Measurements from ENCODE around the gene PIEZO1.

Gene PIEZO1

DNA sequence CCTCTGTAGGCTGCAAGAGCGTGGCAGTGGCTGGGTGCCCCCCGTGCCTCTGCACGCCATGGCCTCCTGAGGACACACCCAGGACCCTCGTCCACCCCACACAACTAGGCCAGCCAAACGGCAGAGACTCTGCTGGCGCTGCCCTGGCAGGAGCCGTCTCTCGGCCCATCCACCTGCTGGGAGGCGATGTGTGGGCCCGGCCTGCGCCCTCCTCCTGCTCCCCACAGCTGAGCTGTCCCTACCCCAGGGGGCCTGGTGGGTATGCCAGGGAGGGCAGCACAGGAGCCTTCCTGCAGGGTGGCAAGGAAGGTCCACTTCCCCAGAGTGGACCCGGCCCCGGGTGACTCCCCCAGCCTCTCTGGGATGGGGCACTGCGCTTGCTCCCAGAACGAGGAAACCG is 85.8 kb downstream of the PIEZO1 start:
- no peak for DNase-seq

DNA sequence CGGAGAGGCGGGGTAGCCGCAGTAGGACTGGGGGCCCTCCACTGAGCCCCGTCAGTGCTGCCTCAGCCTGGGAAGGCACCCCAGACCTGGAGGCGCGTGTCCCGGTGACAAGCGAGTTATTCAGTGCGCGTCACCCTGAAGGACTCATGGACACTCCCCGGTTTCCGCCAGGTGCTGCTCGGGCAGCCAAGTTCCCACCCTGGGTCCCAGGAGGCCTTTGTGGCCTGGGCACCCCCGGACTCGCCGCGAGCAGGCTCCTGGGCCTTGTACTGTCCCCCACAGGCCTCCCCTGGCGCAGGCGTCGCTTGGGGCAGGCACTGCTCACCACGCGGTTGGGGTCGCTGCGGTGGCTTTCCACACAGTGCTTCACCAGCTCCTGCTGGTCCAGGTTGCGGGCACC is 86.4 kb downstream of the PIEZO1 start:
- DNase-seq = no peak

DNA sequence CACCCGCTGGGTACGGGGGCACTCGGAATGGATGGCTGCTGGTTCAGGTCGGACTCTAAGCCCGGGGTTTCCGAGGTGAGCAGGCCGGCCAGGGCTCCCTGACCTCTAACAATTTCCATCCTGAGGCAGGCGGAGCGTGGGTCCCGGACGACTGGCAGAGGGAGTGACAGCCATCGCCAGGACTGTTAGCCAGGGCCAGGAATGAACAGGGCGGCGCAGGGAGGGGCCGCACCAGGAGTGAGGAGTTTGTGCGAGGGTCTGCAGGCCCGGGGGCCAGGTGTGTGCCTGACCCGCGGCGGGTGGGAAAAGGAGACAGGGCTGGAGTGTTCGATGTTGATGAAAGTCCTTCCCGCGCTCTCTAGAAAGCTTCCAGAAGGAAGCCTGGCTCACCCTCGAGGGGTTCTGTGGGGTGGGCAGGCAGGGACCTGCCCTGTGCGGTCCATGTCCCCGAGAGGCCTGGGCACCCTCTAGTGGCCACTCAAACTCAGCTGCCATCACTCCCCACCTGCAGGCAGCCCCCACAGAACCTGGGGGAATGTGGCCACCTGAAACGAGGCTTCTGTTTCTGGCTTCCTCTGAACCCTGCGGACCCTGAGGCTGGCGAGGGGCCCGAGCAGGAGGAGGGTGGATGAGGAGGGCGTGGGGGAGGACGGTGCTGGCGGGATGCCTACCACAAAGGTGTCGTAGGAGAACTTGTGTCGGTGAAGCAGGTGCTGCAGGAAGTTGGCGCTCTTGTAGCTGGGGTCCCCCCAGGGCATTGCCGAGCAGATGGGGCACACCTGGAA is 87.0 kb downstream of the PIEZO1 start:
- no peak for DNase-seq

DNA sequence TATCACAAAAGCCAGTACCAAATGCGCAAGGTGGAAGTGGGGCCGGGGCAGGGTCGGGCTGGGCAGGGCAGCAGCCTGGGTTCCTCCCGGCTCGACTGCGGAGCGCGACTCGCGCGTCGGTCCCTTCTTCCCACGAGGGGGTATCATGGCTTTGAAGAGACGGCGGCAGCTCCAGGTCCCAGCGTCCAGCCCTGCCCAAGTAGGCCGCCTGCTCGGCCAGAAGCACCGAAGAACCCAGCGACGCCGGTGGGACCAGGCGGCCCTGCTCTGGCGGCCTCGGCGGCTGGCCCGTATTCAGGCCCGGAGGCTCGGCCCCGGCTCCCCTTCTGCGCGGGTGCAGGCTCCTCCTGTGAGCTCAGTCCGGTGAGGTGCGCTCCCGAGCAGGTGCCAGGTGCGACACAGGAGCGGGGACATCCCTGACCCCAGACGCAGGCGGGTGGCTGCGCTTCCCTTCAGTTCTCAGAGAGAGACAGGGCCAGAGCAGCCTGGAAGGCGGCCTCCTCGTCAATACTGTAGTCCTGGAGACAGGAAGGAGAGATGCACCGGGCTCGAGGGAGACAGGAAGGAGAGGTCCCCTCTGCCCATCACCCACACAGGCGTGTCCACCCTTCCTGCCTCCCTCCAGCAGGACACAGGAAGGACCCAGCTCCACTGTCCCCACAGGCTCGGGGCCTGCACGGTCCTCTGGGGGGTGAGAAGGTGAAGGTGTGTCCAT is 87.7 kb downstream of the PIEZO1 start:
- no peak for DNase-seq

DNA sequence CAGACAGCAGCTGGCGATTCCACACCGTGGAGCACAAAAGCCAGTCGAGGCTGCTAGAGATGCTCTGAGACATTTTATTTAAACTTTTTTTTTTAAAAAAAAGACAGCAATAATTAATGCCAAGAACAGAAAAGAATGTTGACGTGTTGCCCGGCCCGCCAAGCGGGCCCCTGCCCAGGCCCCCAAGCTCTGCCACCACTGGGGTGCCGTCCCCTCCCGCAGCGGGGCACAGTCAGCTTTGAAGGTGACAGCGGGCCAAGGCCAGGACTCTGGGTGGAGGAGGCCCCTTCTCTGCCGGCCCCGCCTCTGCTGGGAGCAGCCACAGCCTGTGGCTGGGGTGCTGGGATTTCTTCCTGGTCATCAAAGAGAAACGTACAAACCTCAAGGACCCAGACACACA is 88.6 kb downstream of the PIEZO1 start:
- no peak for DNase-seq

DNA sequence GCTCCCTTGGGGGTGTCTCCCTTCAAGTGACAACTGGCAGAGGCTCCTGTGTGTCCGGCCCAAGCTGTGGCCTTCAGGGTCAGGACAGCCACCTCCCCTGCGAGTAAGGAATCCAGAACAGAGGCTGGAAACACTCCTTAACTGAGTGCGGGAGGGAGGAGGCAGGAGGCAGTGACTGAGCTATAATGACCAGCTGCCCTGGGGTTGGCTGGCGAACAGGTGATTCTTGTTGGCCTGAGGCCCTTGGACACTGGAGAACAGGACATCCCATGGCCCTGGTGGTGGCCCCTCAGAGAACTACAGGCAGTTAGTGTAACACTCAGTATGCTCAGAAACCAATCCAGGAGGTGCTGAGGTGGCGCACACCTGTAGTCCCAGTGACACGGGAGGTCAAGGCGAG is 89.3 kb downstream of the PIEZO1 start:
- no peak for DNase-seq

DNA sequence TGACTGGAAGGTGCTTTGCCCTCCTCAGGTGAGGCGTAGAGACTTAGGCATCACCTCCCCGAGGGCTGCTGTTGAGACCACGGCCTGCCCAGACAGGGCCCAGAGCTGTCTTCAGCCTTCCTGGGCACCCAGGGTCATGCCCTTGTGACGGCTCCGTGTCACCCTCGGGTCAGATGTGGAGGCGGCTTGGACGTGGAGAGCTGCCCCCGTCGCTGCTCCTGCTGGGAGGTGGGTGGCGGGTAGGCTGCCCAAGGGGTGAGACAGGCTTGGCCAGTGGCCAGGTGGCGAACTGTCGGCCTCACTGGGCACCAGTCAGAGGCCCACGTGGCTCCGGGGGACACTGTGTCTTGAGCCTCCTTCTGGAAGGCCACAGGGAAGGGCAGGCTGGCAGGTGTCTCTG is 89.8 kb downstream of the PIEZO1 start:
- DNase-seq = no peak

DNA sequence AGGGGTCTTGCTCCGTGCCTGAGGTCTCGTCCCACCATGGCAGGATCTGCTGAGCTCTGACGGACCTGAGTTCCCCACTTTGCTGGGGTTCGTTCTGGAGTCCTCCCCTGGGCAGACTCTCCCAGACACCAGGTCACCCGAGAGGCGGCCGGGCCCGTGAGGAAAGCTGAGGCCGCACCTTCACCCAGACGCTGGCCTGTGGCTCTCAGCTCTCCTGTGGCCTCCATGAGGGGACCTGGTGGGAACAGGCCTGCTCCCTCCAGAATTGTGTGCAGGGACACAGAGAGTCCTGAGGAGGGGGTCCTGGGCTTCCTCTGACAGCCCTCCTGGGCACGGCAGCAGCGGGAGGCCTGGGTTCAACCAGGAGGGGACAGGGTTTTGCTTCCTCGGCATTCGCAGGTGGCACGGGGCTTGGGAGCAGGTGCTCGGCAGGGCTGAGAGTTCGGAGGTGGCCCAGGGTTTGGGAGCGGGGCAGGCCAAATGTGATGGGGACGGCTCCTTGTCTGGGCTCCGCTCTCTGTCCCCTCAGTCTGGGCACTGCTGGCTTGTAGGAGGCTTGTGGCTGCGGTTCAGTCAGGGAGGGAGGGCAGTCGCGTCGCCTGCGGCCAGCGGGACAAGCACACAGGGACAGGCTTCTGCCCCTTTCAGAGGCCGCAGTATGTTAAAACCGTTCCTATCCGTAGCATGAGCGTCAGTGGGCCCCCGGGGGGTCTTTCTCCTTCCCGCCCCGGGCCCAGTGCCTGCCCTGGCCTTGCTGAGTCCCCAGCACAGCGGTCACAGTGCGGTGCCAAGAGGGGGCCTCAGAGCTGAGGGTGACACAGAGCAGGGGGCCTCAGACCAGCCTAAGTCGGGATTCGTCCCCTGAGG is 90.6 kb downstream of the PIEZO1 start:
- no peak for DNase-seq

DNA sequence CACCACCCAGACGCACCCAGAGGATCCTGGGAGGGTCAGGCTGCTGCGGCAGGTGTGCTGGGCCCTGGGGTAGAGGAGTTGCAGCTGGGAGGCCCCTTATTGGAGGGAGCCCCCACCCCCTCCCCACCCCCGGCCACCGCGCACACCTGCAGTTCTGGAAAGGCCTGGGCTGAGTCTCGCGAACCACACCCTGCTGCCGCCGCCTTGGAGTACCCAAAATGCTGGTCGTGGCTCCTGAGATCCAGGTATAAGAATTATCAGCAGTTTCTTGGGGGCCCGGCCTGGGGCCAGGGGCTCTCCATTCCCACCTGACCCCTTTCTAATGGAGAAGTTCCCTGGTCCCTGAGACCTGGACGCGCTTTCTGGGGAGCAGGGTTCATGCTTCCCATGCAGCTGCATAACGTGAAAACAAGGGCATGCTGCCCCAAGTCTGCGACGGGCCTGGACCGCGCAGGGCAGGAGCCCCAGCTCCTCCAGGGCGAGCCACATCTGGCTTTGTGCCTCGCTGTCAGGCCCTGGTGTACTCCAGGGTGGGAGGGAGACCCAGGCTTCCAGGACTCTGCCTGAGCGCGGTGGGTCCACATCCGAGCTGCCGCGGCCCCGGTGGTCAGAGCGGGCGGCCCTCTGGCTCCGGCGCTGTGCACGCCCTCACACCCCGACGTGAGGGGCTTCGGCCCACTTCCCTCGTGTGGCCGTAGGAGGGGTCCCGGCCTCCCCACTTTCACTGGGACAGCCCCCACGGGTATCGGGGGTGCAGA is 91.4 kb downstream of the PIEZO1 start:
- DNase-seq = no peak

DNA sequence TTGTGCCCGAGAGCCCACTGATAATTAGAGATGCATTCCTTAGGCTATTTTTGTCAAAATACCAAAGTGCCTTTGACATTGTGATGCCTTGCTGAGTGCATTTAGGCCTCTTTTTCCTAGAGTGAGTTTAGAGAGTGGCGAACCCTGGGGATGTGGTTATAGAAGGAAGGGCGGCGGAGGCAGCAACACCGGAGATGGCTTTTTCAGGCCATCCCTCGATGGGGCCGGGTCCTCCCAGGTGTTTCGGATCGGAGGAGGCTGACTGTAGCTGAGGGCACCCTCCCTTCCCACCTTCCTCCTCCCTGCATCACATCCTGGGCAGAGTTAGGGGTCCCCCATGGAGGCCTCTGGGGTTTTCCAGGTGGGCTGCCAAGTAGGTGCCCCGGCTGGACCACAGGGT is 92.2 kb downstream of the PIEZO1 start:
- no peak for DNase-seq

DNA sequence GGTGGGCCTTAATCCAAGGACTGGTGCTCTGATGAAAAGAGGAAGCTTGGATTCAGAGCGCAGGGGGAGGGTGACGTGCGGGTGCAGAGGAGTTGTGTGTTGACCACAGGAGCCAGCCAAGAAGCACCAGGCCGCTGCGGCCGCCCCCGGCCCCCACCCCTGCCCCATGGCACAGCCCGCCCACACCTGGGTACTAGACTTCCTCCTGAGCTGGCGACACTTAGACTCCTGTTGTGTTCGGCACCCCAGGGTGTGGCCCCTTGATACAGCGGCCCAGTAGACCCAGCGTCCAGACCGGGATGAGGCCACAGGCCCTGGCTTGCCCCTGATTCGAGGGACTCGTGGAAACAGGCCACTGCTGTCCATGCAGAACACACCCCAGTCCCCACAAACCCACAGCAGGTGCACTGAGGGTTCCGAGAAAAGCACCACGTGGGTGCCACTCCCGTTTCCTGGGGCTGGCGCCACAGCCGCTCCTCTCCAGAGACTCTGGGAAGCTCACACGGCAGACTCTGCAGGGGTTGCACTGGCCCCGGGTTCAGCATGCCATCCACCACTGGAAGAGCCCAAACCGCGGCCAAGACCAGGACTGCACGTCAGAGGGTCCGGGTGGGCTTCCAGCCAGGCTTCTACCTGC is 93.0 kb downstream of the PIEZO1 start:
- no peak for DNase-seq

DNA sequence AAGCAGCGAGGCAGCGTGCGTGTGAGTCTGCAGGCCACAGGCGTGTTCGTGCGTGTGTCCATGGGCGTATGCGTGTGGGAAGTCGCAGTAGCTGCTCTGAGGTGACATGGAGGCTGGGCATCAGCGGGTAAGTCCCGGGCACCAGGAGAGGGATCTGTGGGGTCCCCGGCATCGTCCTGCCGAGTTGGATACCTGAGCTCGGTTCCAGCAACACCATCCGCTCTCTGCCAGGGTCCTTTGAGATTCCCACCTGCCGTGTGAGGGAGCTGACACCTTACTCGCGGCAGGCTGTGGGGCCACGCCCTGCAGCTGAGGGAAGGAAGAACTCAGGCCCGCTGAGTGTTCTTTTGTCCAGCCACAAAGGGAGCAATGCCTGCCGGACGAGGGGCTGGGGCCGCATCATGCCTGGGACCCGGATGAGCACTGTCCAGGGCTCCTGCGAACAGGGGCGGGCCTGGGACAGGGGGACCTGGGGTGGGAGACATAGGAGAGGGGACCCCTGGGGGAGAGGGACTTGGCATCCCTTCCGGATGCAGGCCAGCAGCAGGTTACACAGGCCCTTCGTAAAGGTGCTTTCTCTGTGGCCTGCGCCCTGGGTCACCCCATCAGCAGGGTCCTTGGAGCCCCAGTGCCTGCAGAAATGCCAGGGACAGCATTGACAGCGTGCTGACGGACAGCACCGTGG is 93.7 kb downstream of the PIEZO1 start:
- no peak for DNase-seq

DNA sequence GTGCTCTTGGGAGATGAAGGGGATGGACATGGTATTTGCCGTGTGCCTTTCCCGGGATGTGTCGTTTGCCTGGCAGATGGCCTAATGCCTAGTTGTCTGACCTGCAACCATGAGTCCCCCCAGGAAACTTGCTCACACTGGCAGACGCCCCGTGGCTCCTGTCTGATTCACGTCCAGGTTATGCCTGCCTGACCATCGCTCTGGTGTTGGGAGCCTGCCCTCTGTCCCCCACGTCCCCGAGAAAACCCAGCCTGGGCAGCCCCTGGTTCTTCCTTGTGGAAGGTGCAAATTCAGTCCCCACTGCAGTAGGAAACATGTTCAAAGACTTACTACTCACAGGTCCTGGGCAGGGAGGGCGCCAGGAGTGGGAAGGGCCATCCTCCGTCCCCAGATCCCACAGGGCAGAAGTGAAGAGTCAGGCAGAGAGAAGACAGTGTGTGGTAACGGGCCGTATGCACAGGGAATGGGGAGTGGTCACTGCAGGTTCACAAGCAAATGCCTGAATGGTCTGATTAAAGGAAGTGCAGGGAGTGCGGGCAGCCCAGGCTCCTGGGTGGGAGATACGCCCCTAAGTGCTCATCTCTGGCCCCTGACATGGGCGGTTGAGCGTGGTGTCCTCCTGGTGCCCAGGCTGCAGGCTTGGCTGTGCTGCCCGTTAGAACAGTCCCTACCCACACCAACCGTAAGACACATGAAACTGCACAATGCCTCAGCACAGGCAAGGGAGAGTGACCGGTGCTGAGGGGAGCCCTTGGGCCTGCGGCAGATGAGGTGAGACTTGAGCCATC is 94.5 kb downstream of the PIEZO1 start:
- DNase-seq = no peak

DNA sequence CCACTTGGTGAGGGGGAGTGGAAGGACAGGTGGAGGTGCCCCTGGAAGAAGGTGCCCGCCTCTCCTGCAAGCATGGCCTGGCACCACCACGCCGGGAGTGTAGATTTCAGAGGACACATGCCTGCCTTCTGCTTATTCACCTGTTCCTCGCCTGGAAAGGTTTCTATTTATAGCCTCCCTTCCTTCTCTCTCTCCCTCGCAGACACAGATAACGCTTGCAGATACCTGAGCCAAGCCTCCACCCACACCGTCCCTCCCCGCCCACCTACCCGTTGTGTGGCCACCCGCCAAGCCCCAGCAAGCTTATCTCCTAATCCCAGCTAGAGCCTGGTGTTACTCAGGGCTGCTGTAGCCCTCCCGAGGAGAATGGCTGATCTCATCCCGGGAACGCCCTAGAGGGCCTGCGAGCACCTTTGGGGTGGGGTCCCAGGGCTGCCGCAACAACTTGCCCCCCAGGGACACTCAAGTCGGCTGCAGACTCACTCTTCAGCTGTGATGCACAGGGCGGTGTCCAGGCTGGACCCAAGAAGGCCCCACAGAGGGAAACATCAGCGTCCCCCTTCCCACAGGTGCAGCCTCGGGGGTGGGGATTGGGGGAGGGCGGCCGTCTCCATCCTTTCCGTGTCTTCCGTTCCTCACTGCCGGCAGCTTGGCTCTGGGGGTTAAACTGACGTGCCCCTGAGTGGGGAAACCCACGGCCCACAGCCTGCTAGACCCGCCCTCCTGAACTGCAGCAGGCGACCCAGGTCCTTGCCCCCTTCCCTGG is 96.8 kb downstream of the PIEZO1 start:
- DNase-seq = peak; percentile 44

DNA sequence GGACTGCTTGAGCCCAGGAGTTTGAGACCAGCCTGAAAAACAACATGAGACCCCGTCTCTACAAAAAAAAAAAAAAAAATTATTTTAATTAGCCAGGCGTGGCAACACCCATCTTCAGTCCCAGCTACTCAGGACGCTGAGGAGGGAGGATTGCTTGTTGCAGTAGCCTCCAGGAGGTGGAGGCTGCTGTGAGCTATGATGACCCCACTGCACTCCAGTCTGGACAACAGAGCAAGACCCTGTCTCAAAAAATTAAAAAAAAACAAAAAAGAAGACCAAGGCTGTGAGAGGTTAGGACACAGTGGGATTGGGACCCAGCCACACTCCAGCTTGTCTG is 97.4 kb downstream of the PIEZO1 start:
- DNase-seq = no peak

DNA sequence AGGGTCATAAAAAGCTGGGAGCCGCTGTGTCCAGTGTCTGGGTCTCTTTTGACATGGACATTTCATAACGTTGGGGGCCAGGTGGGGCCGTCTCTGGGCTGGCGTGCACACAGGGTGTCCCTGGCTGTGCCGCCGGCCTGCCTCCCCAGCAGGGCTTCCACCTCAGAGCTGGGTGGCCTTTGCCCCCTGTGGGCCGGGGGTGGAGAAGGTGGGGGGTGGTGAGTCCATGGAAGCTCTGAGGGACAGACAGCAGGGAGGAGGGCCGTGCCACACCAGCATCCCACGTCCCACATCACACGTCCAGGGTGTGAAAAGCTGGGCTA is 97.8 kb downstream of the PIEZO1 start:
- no peak for DNase-seq

DNA sequence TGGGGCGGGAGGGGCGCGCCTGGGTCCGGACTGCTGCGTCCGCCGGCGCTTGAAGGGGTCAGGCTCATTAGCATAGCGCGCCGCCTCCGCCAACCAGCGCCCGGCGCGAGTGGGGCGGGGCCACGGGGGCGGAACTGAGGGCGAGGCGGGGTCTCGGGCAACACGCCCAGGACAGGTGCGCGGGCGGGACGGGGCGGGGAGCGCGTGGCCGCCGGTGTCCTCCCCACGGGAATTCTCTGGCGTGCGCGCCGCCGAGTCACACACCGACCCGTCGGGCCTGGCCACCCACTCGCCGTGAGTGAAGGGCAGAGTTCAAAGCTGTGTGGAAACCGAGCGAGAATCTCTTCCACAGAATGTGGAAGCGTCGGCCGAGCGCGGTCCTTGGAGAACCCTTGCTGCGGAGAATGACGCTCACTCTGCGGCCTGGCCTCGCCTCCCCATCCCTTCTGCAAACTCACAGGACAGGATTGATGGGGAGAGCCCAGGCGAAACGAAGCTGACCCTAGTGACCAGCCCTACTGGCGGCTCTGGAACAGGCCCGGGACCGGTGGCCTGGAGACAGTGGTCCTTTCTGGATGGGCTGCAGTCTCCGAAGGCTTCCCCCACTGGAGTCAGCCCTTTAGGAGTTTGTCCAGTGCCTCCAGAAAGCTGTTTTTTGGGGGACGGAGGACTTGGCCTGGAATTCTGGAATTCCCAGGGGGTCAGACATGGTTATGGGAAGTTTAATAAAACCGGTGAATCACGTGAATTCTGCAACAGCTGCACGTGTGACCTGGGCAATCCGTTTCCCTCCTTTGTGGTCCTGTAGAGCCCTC is 98.4 kb downstream of the PIEZO1 start, which contains the start of gene SNAI3:
Gene SNAI3, minus strand, starts transcription at position 69 of the 815 bp plus-strand sequence. CDS start 101 bp downstream, outside the sequence.
- peak; percentile 46 for DNase-seq

DNA sequence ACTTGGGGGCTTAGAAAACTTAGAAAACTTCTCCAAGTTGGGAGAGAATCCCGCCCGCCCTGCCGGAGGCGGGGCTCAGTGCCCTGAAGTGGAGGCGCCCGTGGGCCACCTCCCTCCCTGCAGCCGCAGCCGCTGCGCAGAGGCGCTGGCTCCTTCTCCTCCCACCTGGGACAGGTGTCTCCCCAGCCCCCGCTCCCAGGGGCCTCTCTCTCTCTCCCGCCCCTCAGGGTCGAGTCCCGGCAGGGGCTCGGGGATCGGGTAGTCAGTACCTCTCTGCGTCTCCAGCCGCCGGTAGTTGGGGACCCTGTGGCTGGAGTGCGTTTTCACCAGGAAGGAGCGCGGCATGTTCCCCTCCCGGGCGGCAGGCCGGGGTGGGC is 99.0 kb downstream of the PIEZO1 start:
- no peak for DNase-seq
